ENCODE results near the gene TMEM126B.
A peak's percentile ranks its signal among the peaks of the same experiment; 100 is the strongest.

The TMEM126B gene

DNA sequence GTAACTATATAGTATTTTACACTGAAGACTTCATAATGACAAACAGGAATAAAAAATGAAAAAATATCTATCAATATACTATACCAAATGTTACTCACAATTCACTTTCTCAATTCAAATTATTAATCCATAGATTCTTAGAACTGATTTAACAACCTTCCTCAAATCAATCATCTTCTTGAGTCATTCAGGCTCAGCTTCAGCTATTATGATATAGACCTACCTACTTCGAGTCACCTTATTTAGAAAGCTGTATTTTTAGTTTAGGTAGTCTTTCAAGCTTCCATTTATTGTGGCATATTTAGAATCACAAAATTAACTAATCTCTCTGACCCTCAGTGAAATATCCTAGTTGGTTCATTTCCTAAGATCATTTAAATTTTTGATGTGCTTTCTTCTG, 28.4 kb downstream of the TMEM126B start:
- TF ChIP-seq, protein P1, sequence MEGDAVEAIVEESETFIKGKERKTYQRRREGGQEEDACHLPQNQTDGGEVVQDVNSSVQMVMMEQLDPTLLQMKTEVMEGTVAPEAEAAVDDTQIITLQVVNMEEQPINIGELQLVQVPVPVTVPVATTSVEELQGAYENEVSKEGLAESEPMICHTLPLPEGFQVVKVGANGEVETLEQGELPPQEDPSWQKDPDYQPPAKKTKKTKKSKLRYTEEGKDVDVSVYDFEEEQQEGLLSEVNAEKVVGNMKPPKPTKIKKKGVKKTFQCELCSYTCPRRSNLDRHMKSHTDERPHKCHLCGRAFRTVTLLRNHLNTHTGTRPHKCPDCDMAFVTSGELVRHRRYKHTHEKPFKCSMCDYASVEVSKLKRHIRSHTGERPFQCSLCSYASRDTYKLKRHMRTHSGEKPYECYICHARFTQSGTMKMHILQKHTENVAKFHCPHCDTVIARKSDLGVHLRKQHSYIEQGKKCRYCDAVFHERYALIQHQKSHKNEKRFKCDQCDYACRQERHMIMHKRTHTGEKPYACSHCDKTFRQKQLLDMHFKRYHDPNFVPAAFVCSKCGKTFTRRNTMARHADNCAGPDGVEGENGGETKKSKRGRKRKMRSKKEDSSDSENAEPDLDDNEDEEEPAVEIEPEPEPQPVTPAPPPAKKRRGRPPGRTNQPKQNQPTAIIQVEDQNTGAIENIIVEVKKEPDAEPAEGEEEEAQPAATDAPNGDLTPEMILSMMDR (IDR thresholded peaks at IDR 0.05) = no peak
- no peaks in the 10 kb centered on the region for H3K9me3 Mint-ChIP-seq
- H3K27me3 Mint-ChIP-seq (ENCODE audit: low read depth, poor library complexity) = peaks cover 3% of the 10 kb centered on the region
- peak overlapping the region; percentile 27 for H3K27ac Mint-ChIP-seq
- no peak for DNase-seq
- H3K4me3 Mint-ChIP-seq = no peak overlapping the region
- H3K36me3 Mint-ChIP-seq (ENCODE audit: low read depth) = peaks cover 41% of the 10 kb centered on the region
- peaks cover 35% of the 10 kb centered on the region for H3K4me1 Mint-ChIP-seq

DNA sequence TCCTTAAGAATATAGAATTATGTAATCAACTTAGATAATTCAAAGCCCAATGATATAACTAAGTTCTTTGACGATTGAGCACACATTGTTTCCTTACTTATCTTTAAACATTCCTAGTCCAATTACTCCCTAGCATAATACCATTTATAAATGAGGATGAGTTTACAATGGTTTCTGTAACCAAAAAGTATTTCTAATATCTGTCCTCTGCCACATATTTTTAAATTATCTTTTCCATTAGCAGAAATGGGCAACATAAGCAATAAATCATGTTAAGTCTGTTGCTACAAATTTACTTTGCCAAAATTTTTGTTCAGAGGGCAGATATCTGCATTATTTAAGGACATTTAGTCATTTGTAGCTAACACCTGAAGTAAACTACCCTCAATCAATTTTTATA, 29.8 kb downstream of the TMEM126B start:
- TF ChIP-seq, protein P1 (IDR thresholded peaks at IDR 0.05) = no peak
- Mint-ChIP-seq H3K36me3 (ENCODE audit: low read depth) (peaks cover 44% of the 10 kb centered on the region), H3K4me3 (no peak overlapping the region), H3K4me1 (peaks cover 44% of the 10 kb centered on the region), H3K9me3 (no peaks in the 10 kb centered on the region), H3K27me3 (ENCODE audit: low read depth, poor library complexity) (peaks cover 3% of the 10 kb centered on the region), H3K27ac (no peak overlapping the region)
- no peak for DNase-seq

DNA sequence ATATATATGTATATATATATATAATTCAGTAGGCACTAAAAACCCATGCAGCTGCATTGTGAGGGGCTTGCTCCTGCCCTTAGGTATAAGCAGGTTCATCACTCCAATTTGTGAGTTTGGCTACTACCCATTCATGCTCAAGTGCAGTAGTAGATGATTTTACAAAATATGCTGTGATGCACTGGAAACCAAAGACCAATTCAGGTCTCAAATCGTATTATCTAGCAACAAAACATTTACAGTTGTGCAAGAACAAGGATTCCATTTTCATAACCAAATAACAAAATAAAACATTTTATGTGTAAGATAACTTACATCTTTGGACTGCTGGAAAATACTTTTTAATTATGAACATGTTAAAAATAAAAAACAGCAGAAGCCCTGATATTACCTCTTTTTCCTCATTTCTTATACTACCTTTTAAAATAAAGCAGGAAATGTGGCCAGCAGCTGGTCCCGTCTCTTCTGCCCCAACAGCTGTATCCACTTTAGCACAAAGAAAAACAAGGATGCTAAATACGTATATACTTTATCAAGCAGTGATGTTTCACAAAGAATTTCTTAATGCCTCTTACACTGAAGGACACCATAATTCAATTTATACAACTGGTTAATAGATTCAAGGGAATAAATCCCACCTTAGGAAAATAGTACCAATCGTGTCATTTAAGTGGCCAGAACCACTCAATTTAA, 33.7 kb downstream of the TMEM126B start:
- Mint-ChIP-seq H3K36me3 (ENCODE audit: low read depth) (peaks cover 48% of the 10 kb centered on the region), H3K27me3 (ENCODE audit: low read depth, poor library complexity) (peaks cover 3% of the 10 kb centered on the region), H3K4me3 (peak overlapping the region; percentile 96), H3K9me3 (no peaks in the 10 kb centered on the region), H3K4me1 (peaks cover 55% of the 10 kb centered on the region), H3K27ac (no peak overlapping the region)
- DNase-seq = no peak
- TF ChIP-seq, protein P1 (IDR thresholded peaks at IDR 0.05) = no peak

DNA sequence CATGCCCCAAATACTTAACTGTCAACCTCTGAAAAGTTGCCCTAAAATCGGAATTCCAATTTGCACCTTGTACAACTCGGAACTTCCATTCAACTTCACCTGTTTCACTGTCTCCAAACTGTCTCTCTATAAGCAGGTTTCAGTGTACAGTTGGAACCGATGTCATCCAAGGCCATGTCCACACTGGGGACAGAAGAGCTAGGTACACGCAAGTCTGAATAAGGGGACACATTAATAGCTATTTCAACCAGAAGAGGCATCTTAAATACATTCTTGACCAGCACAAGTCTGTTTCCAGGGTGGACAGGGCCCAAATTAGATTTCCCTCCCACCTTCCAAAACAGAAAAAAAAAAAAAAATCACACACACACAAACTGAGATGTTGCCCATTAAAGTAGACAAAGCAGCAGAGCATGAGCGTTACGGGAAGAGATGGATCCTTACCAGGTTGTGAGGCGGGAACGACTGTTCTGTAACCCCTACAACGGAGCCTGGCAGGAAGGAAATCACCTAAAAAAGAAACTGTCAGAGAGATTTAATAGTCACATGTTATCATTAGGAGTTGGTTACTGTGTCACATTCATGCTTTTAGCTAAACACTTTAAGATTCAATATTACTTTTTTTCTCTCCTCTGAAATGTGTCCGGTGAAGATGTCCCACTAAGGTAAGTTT, 34.8 kb downstream of the TMEM126B start:
- DNase-seq = no peak
- peaks cover 46% of the 10 kb centered on the region for H3K36me3 Mint-ChIP-seq (ENCODE audit: low read depth)
- peaks cover 3% of the 10 kb centered on the region for H3K27me3 Mint-ChIP-seq (ENCODE audit: low read depth, poor library complexity)
- no peaks in the 10 kb centered on the region for H3K9me3 Mint-ChIP-seq
- TF ChIP-seq, protein P1 (IDR thresholded peaks at IDR 0.05) = no peak
- peak overlapping the region; percentile 100 for H3K27ac Mint-ChIP-seq
- peaks cover 54% of the 10 kb centered on the region for H3K4me1 Mint-ChIP-seq
- peak overlapping the region; percentile 96 for H3K4me3 Mint-ChIP-seq

DNA sequence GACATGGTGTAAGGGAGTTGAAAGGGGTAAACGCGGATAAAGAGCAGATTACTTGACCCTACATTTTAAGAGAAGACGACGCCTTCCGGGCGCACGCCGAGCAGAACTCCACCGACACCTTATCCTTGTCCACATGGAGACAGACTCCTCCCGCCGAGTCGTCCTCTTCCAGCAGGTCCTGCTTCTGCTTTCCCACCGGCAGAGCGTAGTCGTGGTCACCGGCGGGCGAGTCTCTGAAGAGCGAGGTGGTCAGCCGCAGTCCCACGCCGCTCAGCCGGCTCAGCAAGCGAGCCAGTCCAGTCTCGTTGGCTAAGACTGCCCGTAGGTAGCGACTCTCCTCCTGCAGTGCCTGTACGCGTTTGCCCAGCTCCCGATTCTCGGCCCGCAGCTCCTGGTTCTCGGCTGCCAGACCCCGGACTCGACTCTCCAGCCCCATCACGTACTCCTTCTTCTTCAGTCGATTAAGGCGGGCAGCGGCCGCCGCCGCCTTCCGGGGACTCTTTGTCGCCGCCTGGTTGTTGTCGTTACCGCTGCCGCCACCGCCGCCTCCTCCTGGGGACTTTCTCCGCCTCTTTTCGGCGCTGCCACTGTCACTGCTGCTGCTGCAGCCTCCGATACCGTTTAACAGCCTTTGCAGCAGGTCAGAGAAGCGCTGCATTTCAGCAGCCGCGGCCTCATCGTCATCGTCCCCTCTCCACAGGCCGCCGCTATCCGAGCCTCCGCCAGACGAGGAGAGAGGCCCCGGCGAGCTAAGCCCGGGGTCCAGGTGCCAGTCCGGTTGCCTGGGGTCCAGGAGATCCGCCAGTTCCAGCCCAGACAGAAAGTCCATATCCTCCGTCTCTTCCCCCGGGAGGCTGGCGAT, 35.6 kb downstream of the TMEM126B start:
- H3K27me3 Mint-ChIP-seq (ENCODE audit: low read depth, poor library complexity) = peaks cover 3% of the 10 kb centered on the region
- peak; percentile 81 for DNase-seq
- H3K9me3 Mint-ChIP-seq = no peaks in the 10 kb centered on the region
- peaks cover 46% of the 10 kb centered on the region for H3K4me1 Mint-ChIP-seq
- peak overlapping the region; percentile 100 for H3K27ac Mint-ChIP-seq
- H3K4me3 Mint-ChIP-seq = peak overlapping the region; percentile 96
- TF ChIP-seq, protein P1 (IDR thresholded peaks at IDR 0.05) = peak; percentile 46
- peaks cover 38% of the 10 kb centered on the region for H3K36me3 Mint-ChIP-seq (ENCODE audit: low read depth)
